ENCODE measurements around the gene CAMK2B.

Gene CAMK2B

DNA sequence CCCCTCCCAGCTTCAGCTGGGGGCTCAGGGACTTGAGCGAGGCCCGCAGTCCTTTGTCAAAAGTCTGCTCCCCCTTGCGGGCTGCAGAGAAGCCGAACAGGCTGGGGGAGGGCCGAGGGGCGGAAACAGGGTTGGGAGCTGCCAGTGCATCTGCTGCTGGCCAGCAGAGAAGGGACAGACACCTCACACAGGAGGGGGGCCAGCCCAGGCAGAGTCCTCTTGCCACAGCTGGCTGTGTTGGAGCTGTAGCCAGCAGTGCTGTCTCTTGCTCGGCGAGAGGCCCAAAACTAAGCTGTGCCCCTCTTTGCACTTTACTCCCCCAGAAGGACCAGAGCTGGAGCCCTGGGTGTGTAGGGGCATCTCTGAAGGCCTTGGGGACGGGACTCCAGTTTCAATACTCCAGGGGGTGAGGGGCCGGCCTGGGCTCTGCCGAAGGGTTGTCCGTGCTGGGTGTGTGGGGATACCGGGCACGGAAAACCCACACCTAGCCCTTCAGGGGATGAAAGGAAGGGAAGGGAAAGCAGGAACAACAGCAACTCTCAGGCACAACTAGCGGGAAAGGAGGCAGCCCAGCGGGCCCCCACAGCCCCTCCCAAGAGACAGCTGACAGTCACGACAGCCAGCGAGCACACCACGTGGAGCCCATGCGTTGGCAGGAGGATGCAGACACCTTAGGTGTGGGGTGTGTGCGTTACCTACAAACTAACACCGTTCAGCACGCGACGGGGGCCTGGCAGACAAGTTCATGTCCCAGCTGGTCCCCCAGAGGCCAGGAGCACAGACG lies 106.8 kb downstream of the CAMK2B start:
- Histone ChIP-seq H3K36me3 (ENCODE audit: insufficient read depth, low read length) (peaks cover 6% of the 10 kb centered on the region; the same call in 1 of the 2 replicates), H3K27ac (ENCODE audit: low read length) (no peak overlapping the region), H3K9ac (ENCODE audit: low read depth, low read length) (no peak overlapping the region), H2AFZ (ENCODE audit: low read depth, low read length) (no peak overlapping the region), H3K79me2 (ENCODE audit: insufficient read depth, low read length) (no peaks in the 10 kb centered on the region), H3K4me2 (ENCODE audit: insufficient read depth, low read length) (no peak overlapping the region), H4K20me1 (ENCODE audit: insufficient read depth, low read length) (peaks cover 7% of the 10 kb centered on the region; the same call in 1 of the 2 replicates), H3K4me1 (ENCODE audit: insufficient read depth, low read length) (no peaks in the 10 kb centered on the region), H3K4me3 (ENCODE audit: low read depth in 1 of 2, low read length in 2 of 2) (no peak overlapping the region), H3K27me3 (ENCODE audit: insufficient read depth, low read length, poor library complexity) (no peaks in the 10 kb centered on the region), H3K9me3 (ENCODE audit: insufficient read depth, low read length, severe bottlenecking) (no peaks in the 10 kb centered on the region)
- ATAC-seq (ENCODE audit: insufficient read depth, low read depth) (no peak), DNase-seq (no peak)
- TF ChIP-seq, protein P1, sequence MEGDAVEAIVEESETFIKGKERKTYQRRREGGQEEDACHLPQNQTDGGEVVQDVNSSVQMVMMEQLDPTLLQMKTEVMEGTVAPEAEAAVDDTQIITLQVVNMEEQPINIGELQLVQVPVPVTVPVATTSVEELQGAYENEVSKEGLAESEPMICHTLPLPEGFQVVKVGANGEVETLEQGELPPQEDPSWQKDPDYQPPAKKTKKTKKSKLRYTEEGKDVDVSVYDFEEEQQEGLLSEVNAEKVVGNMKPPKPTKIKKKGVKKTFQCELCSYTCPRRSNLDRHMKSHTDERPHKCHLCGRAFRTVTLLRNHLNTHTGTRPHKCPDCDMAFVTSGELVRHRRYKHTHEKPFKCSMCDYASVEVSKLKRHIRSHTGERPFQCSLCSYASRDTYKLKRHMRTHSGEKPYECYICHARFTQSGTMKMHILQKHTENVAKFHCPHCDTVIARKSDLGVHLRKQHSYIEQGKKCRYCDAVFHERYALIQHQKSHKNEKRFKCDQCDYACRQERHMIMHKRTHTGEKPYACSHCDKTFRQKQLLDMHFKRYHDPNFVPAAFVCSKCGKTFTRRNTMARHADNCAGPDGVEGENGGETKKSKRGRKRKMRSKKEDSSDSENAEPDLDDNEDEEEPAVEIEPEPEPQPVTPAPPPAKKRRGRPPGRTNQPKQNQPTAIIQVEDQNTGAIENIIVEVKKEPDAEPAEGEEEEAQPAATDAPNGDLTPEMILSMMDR (IDR thresholded peaks at IDR 0.05; ENCODE audit: borderline replicate concordance, extremely low read depth, low read length, poor library complexity, severe bottlenecking): no peak
- no peak for TF ChIP-seq EZH2 (IDR thresholded peaks at IDR 0.05; ENCODE audit: borderline replicate concordance, low read depth, low read length, severe bottlenecking)

DNA sequence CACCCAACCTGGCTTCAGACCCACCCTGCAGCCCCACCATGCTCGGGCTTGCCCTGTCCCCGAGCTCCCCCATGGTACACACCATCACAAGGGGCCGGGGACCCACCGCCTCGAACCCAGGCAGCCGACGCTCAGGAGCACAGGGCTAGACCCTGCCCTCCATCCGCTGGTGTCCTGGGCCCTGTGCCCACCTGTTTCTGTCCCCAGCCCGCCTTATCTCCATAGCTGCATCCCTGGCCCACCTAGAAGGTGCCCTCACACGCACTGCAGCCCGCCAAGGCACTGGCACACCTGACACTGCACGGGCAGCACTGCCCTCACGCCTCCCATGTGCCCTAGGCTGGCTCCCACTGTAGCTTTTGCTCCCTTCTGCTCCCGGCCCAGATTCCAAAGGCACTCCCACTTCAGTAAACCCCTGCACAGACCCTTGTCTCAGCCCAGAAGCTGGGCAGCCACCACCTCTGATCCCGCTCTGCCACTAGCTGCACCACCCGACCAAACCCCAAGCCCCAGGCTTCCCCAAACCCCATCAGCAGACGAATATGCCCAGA lies 107.5 kb downstream of the CAMK2B start:
- no peak for ATAC-seq (ENCODE audit: insufficient read depth, low read depth)
- no peak overlapping the region for H3K4me2 ChIP-seq (ENCODE audit: insufficient read depth, low read length)
- no peaks in the 10 kb centered on the region for H3K27me3 ChIP-seq (ENCODE audit: insufficient read depth, low read length, poor library complexity)
- no peak for TF ChIP-seq EZH2 (IDR thresholded peaks at IDR 0.05; ENCODE audit: borderline replicate concordance, low read depth, low read length, severe bottlenecking)
- TF ChIP-seq, protein P1 (IDR thresholded peaks at IDR 0.05; ENCODE audit: borderline replicate concordance, extremely low read depth, low read length, poor library complexity, severe bottlenecking): no peak
- H3K4me3 ChIP-seq (ENCODE audit: low read depth in 1 of 2, low read length in 2 of 2): no peak overlapping the region
- H3K79me2 ChIP-seq (ENCODE audit: insufficient read depth, low read length): no peaks in the 10 kb centered on the region
- no peak for DNase-seq
- H3K36me3 ChIP-seq (ENCODE audit: insufficient read depth, low read length): peaks cover 13% of the 10 kb centered on the region
- H4K20me1 ChIP-seq (ENCODE audit: insufficient read depth, low read length): peaks cover 13% of the 10 kb centered on the region
- H3K27ac ChIP-seq (ENCODE audit: low read length): no peak overlapping the region
- H3K9ac ChIP-seq (ENCODE audit: low read depth, low read length): no peak overlapping the region
- no peaks in the 10 kb centered on the region for H3K9me3 ChIP-seq (ENCODE audit: insufficient read depth, low read length, severe bottlenecking)
- H3K4me1 ChIP-seq (ENCODE audit: insufficient read depth, low read length): no peaks in the 10 kb centered on the region
- no peak overlapping the region for H2AFZ ChIP-seq (ENCODE audit: low read depth, low read length)

DNA sequence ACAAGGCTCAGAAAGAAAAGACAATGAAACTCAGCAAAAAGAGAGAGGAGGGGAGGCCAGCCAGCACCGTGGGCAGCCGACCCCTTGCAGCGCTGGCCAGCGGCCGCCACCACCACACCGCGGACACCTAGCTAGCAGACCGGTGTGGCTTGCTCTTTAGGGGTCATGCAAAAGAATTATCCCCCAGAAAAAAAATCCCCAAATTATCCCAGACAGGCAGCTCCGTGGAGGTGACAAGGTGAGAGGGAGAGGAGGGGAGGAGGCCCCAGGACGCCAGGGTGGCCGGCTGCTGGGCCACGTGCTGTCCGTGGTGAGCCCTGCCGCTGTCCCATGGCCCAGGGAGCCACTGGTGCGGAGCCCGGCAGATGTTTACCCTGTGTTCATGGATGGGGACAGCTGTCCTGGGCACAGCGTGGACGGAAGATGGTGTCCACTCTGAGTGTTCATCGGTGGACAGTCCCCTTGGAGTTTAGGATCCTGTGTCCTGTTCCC lies 108.1 kb downstream of the CAMK2B start:
- Histone ChIP-seq H4K20me1 (ENCODE audit: insufficient read depth, low read length) (peaks cover 16% of the 10 kb centered on the region), H3K79me2 (ENCODE audit: insufficient read depth, low read length) (no peaks in the 10 kb centered on the region), H3K9ac (ENCODE audit: low read depth, low read length) (no peak overlapping the region), H3K27ac (ENCODE audit: low read length) (no peak overlapping the region), H3K36me3 (ENCODE audit: insufficient read depth, low read length) (peaks cover 20% of the 10 kb centered on the region), H3K4me1 (ENCODE audit: insufficient read depth, low read length) (no peaks in the 10 kb centered on the region), H3K4me2 (ENCODE audit: insufficient read depth, low read length) (no peak overlapping the region), H3K9me3 (ENCODE audit: insufficient read depth, low read length, severe bottlenecking) (no peaks in the 10 kb centered on the region), H3K4me3 (ENCODE audit: low read depth in 1 of 2, low read length in 2 of 2) (no peak overlapping the region), H3K27me3 (ENCODE audit: insufficient read depth, low read length, poor library complexity) (no peaks in the 10 kb centered on the region), H2AFZ (ENCODE audit: low read depth, low read length) (no peak overlapping the region)
- DNase-seq (no peak), ATAC-seq (ENCODE audit: insufficient read depth, low read depth) (no peak)
- TF ChIP-seq EZH2 (IDR thresholded peaks at IDR 0.05; ENCODE audit: borderline replicate concordance, low read depth, low read length, severe bottlenecking): no peak
- TF ChIP-seq, protein P1 (IDR thresholded peaks at IDR 0.05; ENCODE audit: borderline replicate concordance, extremely low read depth, low read length, poor library complexity, severe bottlenecking): no peak
